Fibroblast of lung (primary cell): ENCODE measurements around the gene FBRSL1.
A peak's percentile ranks its signal among the peaks of the same experiment; 100 is the strongest.

ENCODE experiments used
- EZH2 ChIP-seq: IDR thresholded peaks from 2 replicates; pipeline ENCODE4 v1.5.1; 2012; ENCODE audit warnings: low read length, control low read depth, mild to moderate bottlenecking; ENCODE audit errors: missing control alignments
- TF ChIP-seq, protein P1 (sequence below), 2 donors: IDR thresholded peaks in 1 of 2; conservative IDR thresholded peaks in 1 of 2; 1 replicate in 1 of 2; 2 replicates in 1 of 2; pipeline ENCODE4 v1.5.1; 2011 to 2012; ENCODE audit warnings: low read length in 2 of 2, control low read depth in 1 of 2, inconsistent platforms in 1 of 2, low read depth in 1 of 2, mild to moderate bottlenecking in 1 of 2

DNA sequence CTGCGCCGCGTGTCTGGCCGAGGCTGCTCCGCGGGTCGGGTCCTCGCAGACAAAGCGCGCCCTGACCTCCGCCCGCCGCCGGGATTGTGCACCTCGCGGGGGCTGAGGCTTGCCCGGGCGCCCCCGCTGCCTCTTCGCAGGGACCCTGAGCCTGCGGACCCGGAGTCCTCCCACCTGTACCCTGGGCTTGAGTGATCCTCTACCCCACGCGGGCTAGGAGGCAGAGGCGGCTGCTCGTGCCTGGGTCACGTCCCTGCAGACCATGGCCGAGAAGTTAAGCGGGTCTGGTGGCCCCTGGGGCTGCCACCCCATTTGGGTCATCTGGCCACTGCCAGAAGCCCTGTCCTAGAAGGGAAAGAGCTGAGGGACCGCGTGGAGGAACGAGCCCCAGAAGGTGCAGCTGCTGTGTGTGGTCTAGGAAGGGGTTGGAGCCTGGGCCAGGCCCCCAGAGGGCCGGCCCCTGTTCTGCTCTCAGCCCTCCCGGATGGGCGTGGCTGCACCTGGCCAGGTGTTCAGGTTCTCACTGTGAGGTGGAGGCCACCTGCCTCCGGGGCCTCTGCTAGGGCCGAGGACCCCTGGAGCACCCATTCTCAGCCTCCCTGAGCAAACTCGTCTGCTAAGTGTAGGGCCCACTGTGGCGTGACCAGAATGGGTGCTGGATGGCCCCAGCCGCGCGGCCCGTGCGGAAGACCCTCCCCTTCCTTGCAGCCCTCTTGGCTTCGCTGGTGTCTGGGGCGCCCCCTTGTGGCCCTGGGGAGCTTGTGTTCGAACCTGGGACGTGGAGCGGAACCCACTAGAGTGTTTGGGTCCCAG is 70.9 kb downstream of the FBRSL1 start:
- TF ChIP-seq, protein P1, sequence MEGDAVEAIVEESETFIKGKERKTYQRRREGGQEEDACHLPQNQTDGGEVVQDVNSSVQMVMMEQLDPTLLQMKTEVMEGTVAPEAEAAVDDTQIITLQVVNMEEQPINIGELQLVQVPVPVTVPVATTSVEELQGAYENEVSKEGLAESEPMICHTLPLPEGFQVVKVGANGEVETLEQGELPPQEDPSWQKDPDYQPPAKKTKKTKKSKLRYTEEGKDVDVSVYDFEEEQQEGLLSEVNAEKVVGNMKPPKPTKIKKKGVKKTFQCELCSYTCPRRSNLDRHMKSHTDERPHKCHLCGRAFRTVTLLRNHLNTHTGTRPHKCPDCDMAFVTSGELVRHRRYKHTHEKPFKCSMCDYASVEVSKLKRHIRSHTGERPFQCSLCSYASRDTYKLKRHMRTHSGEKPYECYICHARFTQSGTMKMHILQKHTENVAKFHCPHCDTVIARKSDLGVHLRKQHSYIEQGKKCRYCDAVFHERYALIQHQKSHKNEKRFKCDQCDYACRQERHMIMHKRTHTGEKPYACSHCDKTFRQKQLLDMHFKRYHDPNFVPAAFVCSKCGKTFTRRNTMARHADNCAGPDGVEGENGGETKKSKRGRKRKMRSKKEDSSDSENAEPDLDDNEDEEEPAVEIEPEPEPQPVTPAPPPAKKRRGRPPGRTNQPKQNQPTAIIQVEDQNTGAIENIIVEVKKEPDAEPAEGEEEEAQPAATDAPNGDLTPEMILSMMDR (conservative IDR thresholded peaks at IDR 0.05 in 1 of 2, IDR thresholded peaks at IDR 0.05 in 1 of 2; ENCODE audit: low read depth in 1 of 2, low read length in 2 of 2) = peak; percentile 45 to 77
- TF ChIP-seq EZH2 = no peak
